GM12892 (cell line): ENCODE data around the gene MALRD1.

Experiments used
- POLR2A ChIP-seq: IDR thresholded peaks from 2 replicates; pipeline ENCODE4 v1.6.1; 2011; ENCODE audit warnings: low read depth, low read length, control low read depth
- POLR2AphosphoS5 ChIP-seq: IDR thresholded peaks from 2 replicates; pipeline ENCODE4 v1.6.1; 2011; ENCODE audit warnings: low read depth, low read length, control low read depth
- TAF1 ChIP-seq: IDR thresholded peaks from 2 replicates; pipeline ENCODE4 v1.6.1; 2011; ENCODE audit warnings: low read depth, mild to moderate bottlenecking, control low read depth, low read length, borderline replicate concordance

DNA sequence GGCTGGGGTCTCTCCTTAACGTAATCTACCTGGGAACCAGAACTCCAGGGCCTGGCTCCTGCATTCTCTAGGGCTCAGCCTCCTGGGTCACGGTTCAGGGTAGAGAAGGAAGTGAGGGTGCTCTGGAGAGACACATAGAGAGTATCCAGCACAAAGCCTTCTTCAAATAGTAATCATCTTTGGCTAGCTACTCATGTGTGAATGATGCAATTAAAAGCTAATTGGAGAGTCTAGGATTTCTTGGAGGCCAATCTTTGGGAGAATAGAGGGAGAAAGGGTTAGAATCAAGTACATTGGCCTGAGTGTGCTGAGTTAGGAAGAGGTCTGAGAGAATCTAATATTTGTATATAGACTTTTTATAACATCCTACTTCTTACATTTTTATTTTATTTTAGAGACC, 24.0 kb upstream of the MALRD1 start:
- TF ChIP-seq POLR2A: no peak
- TF ChIP-seq POLR2AphosphoS5: no peak
- TF ChIP-seq TAF1: no peak
